Measurements from ENCODE around the gene FHL1.

Gene FHL1

GRCh38 chrX:136255541-136255940 is 108.2 kb downstream of the FHL1 start:
- DNase-seq (ENCODE audit: low spot score) = no peak

GRCh38 chrX:136256026-136256425 is 108.7 kb downstream of the FHL1 start:
- no peak for DNase-seq (ENCODE audit: low spot score)

DNA sequence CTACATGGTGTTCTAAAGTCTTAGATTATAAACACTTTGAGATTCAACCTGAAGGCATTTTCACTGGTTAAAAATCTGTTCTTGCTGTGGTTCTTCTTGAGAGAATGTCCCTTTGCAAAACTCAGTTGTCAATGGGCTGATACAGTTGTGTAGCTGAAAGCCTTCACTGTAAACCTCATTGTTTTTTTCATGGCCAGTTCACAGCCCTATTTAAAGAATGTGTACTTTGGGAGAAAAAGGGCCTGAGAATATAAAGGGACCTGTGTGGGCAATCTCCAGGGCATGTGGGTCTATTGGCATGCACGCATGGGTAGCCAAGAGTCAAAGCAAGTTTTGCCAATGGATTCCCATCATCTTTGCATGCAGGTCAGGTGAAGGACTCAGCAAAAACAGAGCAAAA is 111.6 kb downstream of the FHL1 start:
- no peak for DNase-seq (ENCODE audit: low spot score)

GRCh38 chrX:136259543-136259942 is 112.2 kb downstream of the FHL1 start:
- DNase-seq (ENCODE audit: low spot score) = no peak

DNA sequence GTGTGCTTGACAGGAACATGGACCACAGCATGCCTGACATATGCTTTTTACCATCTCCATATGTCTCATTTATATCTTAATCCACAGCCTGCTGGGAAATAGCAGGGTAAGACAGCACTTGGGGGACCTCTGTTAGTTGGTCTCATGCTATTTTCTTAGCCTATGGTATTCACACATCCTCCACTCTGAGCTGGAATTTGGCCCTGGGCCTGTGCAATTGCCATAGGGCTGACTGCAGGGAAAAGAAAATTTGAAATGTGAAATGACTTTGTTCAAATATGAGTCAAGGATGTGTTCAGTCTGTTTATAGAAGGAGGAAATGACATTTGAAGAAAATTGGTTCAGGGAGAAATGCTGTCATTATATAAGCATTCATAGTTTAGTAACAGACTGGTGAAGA is 113.4 kb downstream of the FHL1 start:
- DNase-seq (ENCODE audit: low spot score) = peak; percentile 24
